A549 (cell line): ENCODE measurements around the gene PLIN5. TPM values are rescaled to one million over a fixed set of nuclear protein-coding genes. Genes with fewer than 3 reads are reported as not detected.

Source experiments
- ATAC-seq, 2 experiments: fragments of 200-7000 bp in 1 of 2; fragments of >200 bp in 1 of 2; cut with Nextera tagmentation in 1 of 2; cut with Tn5 transposase in 1 of 2; 3 replicates each; pipeline versions ENCODE4 v1.8.0 to v1.9.1; 2018 to 2020; ENCODE audit warnings: mild to moderate bottlenecking in 1 of 2, moderate library complexity in 1 of 2
- CTCF ChIA-PET: fragments of 300-600 bp; sonication (Branson Sonifier 250); formaldehyde crosslinking; extraction: SDS; loops from one replicate; lab custom pipeline; 2021; ENCODE audit warnings: antibody characterized with exemption, inconsistent platforms; lab: Yijun Ruan, JAX
- POLR2A ChIA-PET: fragments of 350-600 bp; formaldehyde crosslinking; extraction: SDS; loops from one replicate; lab custom pipeline; 2021; ENCODE audit warnings: antibody characterized with exemption, inconsistent platforms; lab: Yijun Ruan, JAX
- DNase-seq, 2 experiments: peaks; one replicate each; pipeline versions ENCODE4 v3.0.0 to v3.0.0-alpha.2; 2011 to 2016; ENCODE audit warnings: low read depth in 1 of 2, low spot score in 1 of 2
- FAIRE-seq: peaks from 2 replicates; lab custom pipeline; 2011; peaks lifted over from hg19 to GRCh38; lab: Jason Lieb, UNC
- H3K27ac ChIP-seq, 2 experiments: fragments of >200 bp; sonication (Bioruptor Twin); formaldehyde crosslinking; 3 replicates each; pipeline ENCODE4 v1.5.1; 2016 to 2017
- H3K4me1 ChIP-seq: fragments of >200 bp; sonication (Bioruptor Twin); formaldehyde crosslinking; 3 replicates; pipeline ENCODE4 v1.6.1; 2016
- H3K4me2 ChIP-seq: fragments of >200 bp; sonication (Bioruptor Twin); formaldehyde crosslinking; 3 replicates; pipeline ENCODE4 v1.6.1; 2016
- H3K4me3 ChIP-seq: fragments of >200 bp; sonication (Bioruptor Twin); formaldehyde crosslinking; 3 replicates; pipeline ENCODE4 v1.5.1; 2016
- H3K9me3 ChIP-seq: fragments of >200 bp; sonication (Bioruptor Twin); formaldehyde crosslinking; 3 replicates; pipeline ENCODE4 v1.6.1; 2016
- CBX2 ChIP-seq: fragments of 200-600 bp; sonication (generic); IDR thresholded peaks from 2 replicates; pipeline ENCODE4 v1.6.1; 2016; ENCODE audit warnings: low read depth, mild to moderate bottlenecking, borderline replicate concordance
- CEBPB ChIP-seq, 2 experiments: fragments of >200 bp in 1 of 2; sonication (Bioruptor Twin) in 1 of 2; formaldehyde crosslinking in 1 of 2; IDR thresholded peaks; 2 replicates each; pipeline ENCODE4 v1.6.1; 2012 to 2016
- CHD4 ChIP-seq: fragments of 200-600 bp; sonication (generic); IDR thresholded peaks from 2 replicates; pipeline ENCODE4 v1.6.1; 2016; ENCODE audit warnings: antibody characterized with exemption, mild to moderate bottlenecking, borderline replicate concordance
- EHF ChIP-seq: fragments of 250-450 bp; sonication (Bioruptor Pico); IDR thresholded peaks from 2 replicates; pipeline ENCODE4 v1.5.0; 2020; ENCODE audit warnings: mild to moderate bottlenecking
- EP300 ChIP-seq, 2 experiments: fragments of >200 bp; sonication (Bioruptor Twin); formaldehyde crosslinking; IDR thresholded peaks; 2 replicates in 1 of 2; 3 replicates in 1 of 2; pipeline ENCODE4 v1.6.1; 2016 to 2017
- ESRRA ChIP-seq: fragments of 150-350 bp; IDR thresholded peaks from 2 replicates; pipeline ENCODE4 v1.6.1; 2014; ENCODE audit warnings: mild to moderate bottlenecking, low read length, borderline replicate concordance
- FOSL2 ChIP-seq, 2 experiments: fragments of 450-650 bp in 1 of 2; fragments of >200 bp in 1 of 2; sonication (Bioruptor Twin) in 1 of 2; formaldehyde crosslinking; IDR thresholded peaks; 2 replicates each; pipeline versions ENCODE4 v1.5.0 to v1.6.1; 2016 to 2020; ENCODE audit warnings: mild to moderate bottlenecking in 1 of 2, moderate library complexity in 1 of 2
- HDAC2 ChIP-seq: fragments of 200-600 bp; sonication (generic); IDR thresholded peaks from 2 replicates; pipeline ENCODE4 v1.6.1; 2016
- HEYL ChIP-seq: fragments of 250-450 bp; sonication (Bioruptor Pico); IDR thresholded peaks from 2 replicates; pipeline ENCODE4 v1.8.0; 2021; ENCODE audit warnings: mild to moderate bottlenecking, moderate library complexity
- HMGXB4 ChIP-seq: fragments of 250-450 bp; sonication (Bioruptor Pico); IDR thresholded peaks from 2 replicates; pipeline ENCODE4 v1.5.0; 2021; ENCODE audit warnings: mild to moderate bottlenecking, moderate library complexity, borderline replicate concordance
- HOXB5 ChIP-seq: fragments of 250-450 bp; sonication (Bioruptor Pico); IDR thresholded peaks from 2 replicates; pipeline ENCODE4 v1.5.0; 2020; ENCODE audit warnings: mild to moderate bottlenecking, moderate library complexity
- JUN ChIP-seq, 2 experiments: fragments of >200 bp; sonication (Bioruptor Twin); formaldehyde crosslinking; IDR thresholded peaks; 2 replicates in 1 of 2; 3 replicates in 1 of 2; pipeline ENCODE4 v1.6.1; 2016 to 2017
- MAZ ChIP-seq: fragments of 150-350 bp; IDR thresholded peaks from 2 replicates; pipeline ENCODE4 v1.6.1; 2014; ENCODE audit warnings: antibody characterized with exemption, low read depth, low read length, borderline replicate concordance
- MYC ChIP-seq: IDR thresholded peaks from 2 replicates; pipeline ENCODE4 v1.6.1; 2012; ENCODE audit warnings: mild to moderate bottlenecking, inconsistent platforms, low read length, improper control_type of control experiment, borderline replicate concordance
- NPAS2 ChIP-seq: fragments of 250-450 bp; sonication (Bioruptor Pico); IDR thresholded peaks from 2 replicates; pipeline ENCODE4 v1.8.0; 2022; ENCODE audit warnings: mild to moderate bottlenecking, moderate library complexity, borderline replicate concordance
- POLR2A ChIP-seq: IDR thresholded peaks from 2 replicates; pipeline ENCODE4 v1.6.1; 2012; ENCODE audit warnings: mild to moderate bottlenecking, low read length
- RAD21 ChIP-seq, 2 experiments: fragments of >200 bp in 1 of 2; sonication (Bioruptor Twin) in 1 of 2; formaldehyde crosslinking in 1 of 2; IDR thresholded peaks in 1 of 2; conservative IDR thresholded peaks in 1 of 2; 2 replicates in 1 of 2; 3 replicates in 1 of 2; pipeline ENCODE4 v1.6.1; 2012 to 2018; ENCODE audit warnings: inconsistent platforms in 1 of 2
- TFCP2L1 ChIP-seq: fragments of 250-450 bp; sonication (Bioruptor Pico); IDR thresholded peaks from 2 replicates; pipeline ENCODE4 v1.5.0; 2021; ENCODE audit warnings: mild to moderate bottlenecking
- TP53 ChIP-seq: fragments of 250-450 bp; sonication (Bioruptor Pico); IDR thresholded peaks from 2 replicates; pipeline ENCODE4 v1.5.0; 2021; ENCODE audit warnings: mild to moderate bottlenecking, moderate library complexity
- USF2 ChIP-seq: fragments of 450-650 bp; IDR thresholded peaks from 2 replicates; pipeline ENCODE4 v1.6.1; 2014; ENCODE audit warnings: antibody characterized with exemption
- WGBS: methylation state at CpG from one replicate; pipeline ENCODE4 v1.1.6; 2017; ENCODE audit errors: missing lambda C conversion rate; 5-methylcytosine and 5-hydroxymethylcytosine counted together
- polyA plus RNA-seq, 4 experiments: library from polyadenylated mRNA; depleted of rRNA in 3 of 4; stranded (reverse); fragments of >200 nt; fragmentation: RNase III in 1 of 4; extraction: RNeasy Plus Mini Kit Qiagen cat#74134 plus additional on column Dnase treatment in 1 of 4; gene quantifications; 2 replicates in 3 of 4; 3 replicates in 1 of 4; pipeline ENCODE4 v1.2.3, GENCODE V29; 2011 to 2017
- TF ChIP-seq, protein P1 (sequence below): fragments of >200 bp; sonication (Bioruptor Twin); formaldehyde crosslinking; IDR thresholded peaks from 3 replicates; pipeline ENCODE4 v1.5.1; 2016
- TF ChIP-seq, protein P2 (sequence below): IDR thresholded peaks from 2 replicates; pipeline ENCODE4 v1.6.1; 2012

The PLIN5 gene
- polyA plus RNA-seq, 2 of the 4 experiments (the other 2 are of a cell fraction): 0.08 to 0.25 TPM

DNA sequence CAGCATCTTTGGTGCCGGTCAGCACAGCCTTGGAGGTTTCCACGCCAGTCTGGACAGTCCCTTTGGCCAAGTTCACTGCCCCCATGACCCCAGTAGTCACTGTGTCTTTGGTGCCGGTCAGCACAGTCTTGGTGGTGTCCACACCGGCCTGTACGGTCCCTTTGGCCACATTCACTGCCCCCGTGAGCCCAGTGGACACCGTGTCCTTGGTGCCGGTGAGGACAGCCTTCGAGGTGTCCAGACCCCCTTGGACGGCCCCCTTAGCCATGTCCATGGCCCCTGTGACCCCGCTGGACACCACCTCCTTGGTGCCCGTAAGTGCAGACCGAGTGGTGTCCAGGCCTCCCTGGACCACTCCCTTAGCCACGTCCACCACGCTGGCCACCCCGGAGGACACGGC is 21.8 kb downstream of the PLIN5 start:
- FAIRE-seq (no peak), DNase-seq (no peak)
- Histone ChIP-seq H3K4me2 (no peak overlapping the region), H3K27ac (no peak overlapping the region), H3K4me1 (peaks cover 10% of the 10 kb centered on the region)
- POLR2A ChIA-PET: no interaction called here
- TF ChIP-seq EP300 (IDR thresholded peaks at IDR 0.05) (no peak), CEBPB (IDR thresholded peaks at IDR 0.05) (no peak), HOXB5 (CRISPR knock-in tag) (no peak), TFCP2L1 (no peak), HMGXB4 (CRISPR knock-in tag) (no peak), EHF (CRISPR knock-in tag) (no peak), JUN (IDR thresholded peaks at IDR 0.05) (no peak), ESRRA (no peak), HDAC2 (no peak), POLR2A (no peak), MAZ (no peak), NPAS2 (no peak), CHD4 (no peak), CBX2 (no peak), FOSL2 (IDR thresholded peaks at IDR 0.05) (no peak), FOSL2 (CRISPR knock-in tag; IDR thresholded peaks at IDR 0.05) (no peak), MYC (no peak), USF2 (no peak), RAD21 (conservative IDR thresholded peaks at IDR 0.05 in 1 of 2, IDR thresholded peaks at IDR 0.05 in 1 of 2) (no peak), TP53 (CRISPR knock-in tag) (no peak)
- TF ChIP-seq, protein P1, sequence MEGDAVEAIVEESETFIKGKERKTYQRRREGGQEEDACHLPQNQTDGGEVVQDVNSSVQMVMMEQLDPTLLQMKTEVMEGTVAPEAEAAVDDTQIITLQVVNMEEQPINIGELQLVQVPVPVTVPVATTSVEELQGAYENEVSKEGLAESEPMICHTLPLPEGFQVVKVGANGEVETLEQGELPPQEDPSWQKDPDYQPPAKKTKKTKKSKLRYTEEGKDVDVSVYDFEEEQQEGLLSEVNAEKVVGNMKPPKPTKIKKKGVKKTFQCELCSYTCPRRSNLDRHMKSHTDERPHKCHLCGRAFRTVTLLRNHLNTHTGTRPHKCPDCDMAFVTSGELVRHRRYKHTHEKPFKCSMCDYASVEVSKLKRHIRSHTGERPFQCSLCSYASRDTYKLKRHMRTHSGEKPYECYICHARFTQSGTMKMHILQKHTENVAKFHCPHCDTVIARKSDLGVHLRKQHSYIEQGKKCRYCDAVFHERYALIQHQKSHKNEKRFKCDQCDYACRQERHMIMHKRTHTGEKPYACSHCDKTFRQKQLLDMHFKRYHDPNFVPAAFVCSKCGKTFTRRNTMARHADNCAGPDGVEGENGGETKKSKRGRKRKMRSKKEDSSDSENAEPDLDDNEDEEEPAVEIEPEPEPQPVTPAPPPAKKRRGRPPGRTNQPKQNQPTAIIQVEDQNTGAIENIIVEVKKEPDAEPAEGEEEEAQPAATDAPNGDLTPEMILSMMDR: no peak
- TF ChIP-seq, all 56 proteins: peak for 0
- CTCF ChIA-PET: interaction anchor here (1.4 to 1.6 kb wide), 2 partner anchors 10 to 12 kb away, joined by 7 to 9 read pairs; no protein-coding TSS in a partner anchor
- 100% methylated on average over 3 of the region's 17 CpGs for WGBS
- Histone ChIP-seq H3K9me3 (no peaks in the 10 kb centered on the region), H3K4me3 (no peak overlapping the region)
- no peak for ATAC-seq

- ChIA-PET CTCF (no interaction called here), POLR2A (no interaction called here)
- TF ChIP-seq, protein P2, sequence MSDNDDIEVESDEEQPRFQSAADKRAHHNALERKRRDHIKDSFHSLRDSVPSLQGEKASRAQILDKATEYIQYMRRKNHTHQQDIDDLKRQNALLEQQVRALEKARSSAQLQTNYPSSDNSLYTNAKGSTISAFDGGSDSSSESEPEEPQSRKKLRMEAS: no peak
- TF ChIP-seq HEYL (CRISPR knock-in tag): no peak
- TF ChIP-seq FOSL2 (IDR thresholded peaks at IDR 0.05): no peak
- no peak for TF ChIP-seq FOSL2 (CRISPR knock-in tag; IDR thresholded peaks at IDR 0.05)
- no peak overlapping the region for H3K4me3 ChIP-seq
- WGBS: 55% methylated on average over 16 of the region's 17 CpGs
- FAIRE-seq (no peak), DNase-seq (no peak), ATAC-seq (no peak)
- no peak overlapping the region for H3K27ac ChIP-seq
- H3K4me1 ChIP-seq: peaks cover 8% of the 10 kb centered on the region
- no peak overlapping the region for H3K4me2 ChIP-seq
- H3K9me3 ChIP-seq: no peaks in the 10 kb centered on the region
Measured at GRCh38 chr19:4512070-4512469, 23.0 kb downstream of the PLIN5 start.
